ENCODE results near the gene OGFOD2.

OGFOD2 gene

DNA sequence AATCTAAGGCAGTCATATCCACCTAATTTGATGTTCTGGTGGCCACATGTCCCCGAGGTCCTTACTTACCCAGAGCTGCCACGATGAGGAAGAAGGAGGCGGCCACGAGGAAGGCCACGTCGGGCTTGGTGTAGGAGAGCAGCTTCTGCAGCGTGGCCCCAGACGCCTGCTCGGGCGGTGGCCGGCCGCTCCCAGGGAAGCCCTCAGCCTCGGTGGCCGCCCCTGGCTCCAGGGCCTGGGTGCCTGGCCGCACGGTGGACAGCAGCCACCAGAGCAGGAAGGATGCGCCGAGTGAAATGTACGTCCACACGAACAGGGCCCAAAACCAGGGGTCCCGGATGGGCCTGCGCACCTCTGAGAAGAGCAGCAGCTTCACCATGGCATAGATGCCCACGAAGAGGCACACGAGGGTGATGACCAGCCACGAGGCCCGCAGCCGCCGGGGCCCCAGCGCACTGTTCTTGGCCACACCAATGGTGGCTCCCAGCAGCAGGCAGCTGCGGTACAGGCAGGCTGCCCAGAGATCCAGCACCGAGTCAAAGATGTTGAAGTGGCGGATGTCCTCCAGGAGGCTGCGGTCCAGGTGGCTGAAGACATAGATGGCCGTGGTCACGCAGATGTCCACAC lies 15.4 kb upstream of the OGFOD2 start:
- H2AFZ ChIP-seq (ENCODE audit: low read depth, low read length): no peak overlapping the region
- H3K4me1 ChIP-seq (ENCODE audit: insufficient read depth, low read length): peaks cover 2% of the 10 kb centered on the region
- H3K9me3 ChIP-seq (ENCODE audit: low read length): no peaks in the 10 kb centered on the region
- no peak overlapping the region for H3K4me3 ChIP-seq (ENCODE audit: low read length)
- H3K36me3 ChIP-seq (ENCODE audit: insufficient read depth, low read length): peaks cover 4% of the 10 kb centered on the region
- H3K27me3 ChIP-seq (ENCODE audit: insufficient read depth, low read length): no peaks in the 10 kb centered on the region

DNA sequence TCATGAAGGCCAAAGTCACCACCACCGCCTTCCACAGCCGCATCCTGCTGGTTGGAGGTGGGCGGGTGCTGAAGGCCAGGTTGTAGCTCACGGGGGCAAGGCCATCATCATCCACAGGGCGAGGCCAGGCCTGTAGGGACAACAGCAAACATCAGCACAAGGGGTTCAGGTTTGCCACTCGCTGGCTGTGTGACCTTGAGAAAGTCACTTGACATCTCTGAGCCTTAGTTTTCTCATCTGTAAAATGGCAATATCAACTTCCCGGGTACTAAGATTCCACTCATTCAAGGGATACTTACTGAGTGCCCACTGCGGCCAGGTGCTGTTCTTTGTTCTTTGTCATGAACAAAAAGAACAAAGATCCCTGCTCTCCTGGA lies 14.9 kb upstream of the OGFOD2 start:
- H3K4me1 ChIP-seq (ENCODE audit: insufficient read depth, low read length): peaks cover 7% of the 10 kb centered on the region
- H3K27me3 ChIP-seq (ENCODE audit: insufficient read depth, low read length): no peaks in the 10 kb centered on the region
- no peak overlapping the region for H3K4me3 ChIP-seq (ENCODE audit: low read length)
- peaks cover 4% of the 10 kb centered on the region for H3K36me3 ChIP-seq (ENCODE audit: insufficient read depth, low read length)
- no peaks in the 10 kb centered on the region for H3K9me3 ChIP-seq (ENCODE audit: low read length)
- no peak overlapping the region for H2AFZ ChIP-seq (ENCODE audit: low read depth, low read length)

DNA sequence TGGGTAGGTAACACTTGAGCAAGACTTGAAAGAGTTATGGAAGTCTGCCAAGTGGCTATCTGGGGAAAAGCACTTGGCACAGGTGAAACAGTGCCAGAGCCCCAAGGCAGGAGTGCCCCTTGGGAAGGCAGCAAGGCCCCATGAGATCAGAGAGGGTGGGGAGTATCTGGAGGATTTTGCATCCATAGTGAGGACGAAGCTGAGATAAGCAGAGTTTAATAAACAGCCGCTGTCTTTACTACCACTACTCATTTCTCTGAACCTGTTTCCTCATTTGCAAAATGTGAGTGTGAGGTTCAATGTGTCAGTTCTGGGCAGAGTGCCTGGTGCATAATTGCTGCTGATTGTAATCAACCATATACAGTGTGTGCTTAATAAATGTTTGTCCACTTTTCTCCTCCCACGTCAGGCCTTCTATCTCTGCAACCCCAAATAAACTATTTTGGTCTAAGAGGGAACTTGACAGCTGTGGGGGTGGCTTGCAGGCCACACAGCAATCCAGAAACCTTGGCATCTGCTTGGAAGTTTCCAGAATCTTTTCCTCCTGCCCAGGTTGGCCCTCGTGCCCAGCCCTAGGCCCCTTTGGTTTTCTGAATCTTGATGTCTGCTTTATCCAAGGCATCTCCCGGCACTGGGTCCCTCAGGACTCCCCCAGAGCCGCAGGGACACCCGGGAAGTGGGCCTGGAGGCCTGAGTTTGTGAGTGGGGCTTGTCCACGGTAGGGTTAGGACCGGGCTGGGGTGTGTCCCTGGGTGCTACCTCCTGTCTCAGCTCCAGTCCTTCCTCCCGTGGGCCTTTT lies 13.3 kb upstream of the OGFOD2 start:
- H3K4me3 ChIP-seq (ENCODE audit: low read length): no peak overlapping the region
- H3K36me3 ChIP-seq (ENCODE audit: insufficient read depth, low read length): peaks cover 4% of the 10 kb centered on the region
- H2AFZ ChIP-seq (ENCODE audit: low read depth, low read length): no peak overlapping the region
- no peaks in the 10 kb centered on the region for H3K27me3 ChIP-seq (ENCODE audit: insufficient read depth, low read length)
- H3K9me3 ChIP-seq (ENCODE audit: low read length): no peaks in the 10 kb centered on the region
- peaks cover 10% of the 10 kb centered on the region for H3K4me1 ChIP-seq (ENCODE audit: insufficient read depth, low read length)

DNA sequence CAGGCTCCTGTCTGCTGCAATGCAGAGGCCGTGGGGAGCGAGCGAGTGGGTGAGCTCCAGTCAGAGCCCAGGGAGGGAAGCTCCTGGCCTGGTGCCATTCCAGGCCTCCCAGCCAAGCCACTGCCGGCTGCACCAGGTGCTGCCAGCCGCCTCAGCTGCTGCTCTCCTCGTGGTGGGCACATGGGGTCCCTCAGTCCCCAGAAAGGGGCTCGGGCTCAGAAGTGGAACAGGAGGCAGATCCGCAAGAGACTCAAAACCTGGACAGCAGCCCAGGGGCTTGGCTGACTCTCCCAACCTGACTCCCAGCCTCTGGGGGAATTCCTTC lies 11.1 kb upstream of the OGFOD2 start:
- Histone ChIP-seq H3K27me3 (ENCODE audit: insufficient read depth, low read length) (no peaks in the 10 kb centered on the region), H3K9me3 (ENCODE audit: low read length) (no peaks in the 10 kb centered on the region), H3K36me3 (ENCODE audit: insufficient read depth, low read length) (peaks cover 4% of the 10 kb centered on the region), H3K4me3 (ENCODE audit: low read length) (no peak overlapping the region), H3K4me1 (ENCODE audit: insufficient read depth, low read length) (peaks cover 10% of the 10 kb centered on the region), H2AFZ (ENCODE audit: low read depth, low read length) (no peak overlapping the region)

DNA sequence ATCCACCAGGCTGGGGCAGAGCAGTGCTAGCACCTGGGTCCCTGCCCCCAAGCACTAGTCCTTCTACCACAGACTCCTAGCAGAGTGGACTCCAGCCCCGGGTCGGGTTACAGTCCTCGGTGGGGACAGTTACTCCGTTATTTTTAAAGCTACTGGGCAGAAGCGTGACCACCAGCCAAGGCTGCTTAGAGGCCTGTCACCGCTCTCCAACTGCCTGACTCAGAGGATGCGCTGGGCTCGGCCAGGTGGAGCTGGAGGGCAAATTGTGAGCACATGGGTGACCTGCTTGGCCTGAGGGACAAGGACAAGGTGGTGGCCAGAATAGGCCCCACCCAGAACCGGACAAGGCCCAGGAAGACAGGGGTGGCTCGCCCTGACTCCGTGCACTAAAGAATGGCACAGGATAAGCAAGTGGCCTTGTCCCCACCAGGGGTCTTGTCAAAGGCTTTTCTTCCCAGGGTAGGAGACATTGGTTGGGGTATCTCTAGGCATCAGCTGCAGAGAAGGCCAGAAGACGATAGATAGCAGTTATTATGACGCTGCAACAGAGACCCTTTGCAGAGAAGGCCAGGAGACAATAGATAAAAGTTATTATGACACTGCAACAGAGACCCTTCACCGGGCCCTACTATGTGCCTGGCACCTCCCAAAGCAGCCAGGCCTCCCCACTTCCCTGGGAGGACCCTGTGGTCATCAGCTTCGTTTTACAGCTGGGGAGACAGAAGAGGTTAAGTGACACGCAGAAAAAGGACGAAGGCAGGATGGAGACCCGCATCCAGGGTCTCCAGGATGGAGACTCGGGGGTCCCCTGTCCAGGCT lies 10.4 kb upstream of the OGFOD2 start:
- Histone ChIP-seq H3K27me3 (ENCODE audit: insufficient read depth, low read length) (no peaks in the 10 kb centered on the region), H3K9me3 (ENCODE audit: low read length) (no peaks in the 10 kb centered on the region), H2AFZ (ENCODE audit: low read depth, low read length) (no peak overlapping the region), H3K36me3 (ENCODE audit: insufficient read depth, low read length) (peaks cover 4% of the 10 kb centered on the region), H3K4me1 (ENCODE audit: insufficient read depth, low read length) (peaks cover 10% of the 10 kb centered on the region), H3K4me3 (ENCODE audit: low read length) (peak overlapping the region; percentile 92)

DNA sequence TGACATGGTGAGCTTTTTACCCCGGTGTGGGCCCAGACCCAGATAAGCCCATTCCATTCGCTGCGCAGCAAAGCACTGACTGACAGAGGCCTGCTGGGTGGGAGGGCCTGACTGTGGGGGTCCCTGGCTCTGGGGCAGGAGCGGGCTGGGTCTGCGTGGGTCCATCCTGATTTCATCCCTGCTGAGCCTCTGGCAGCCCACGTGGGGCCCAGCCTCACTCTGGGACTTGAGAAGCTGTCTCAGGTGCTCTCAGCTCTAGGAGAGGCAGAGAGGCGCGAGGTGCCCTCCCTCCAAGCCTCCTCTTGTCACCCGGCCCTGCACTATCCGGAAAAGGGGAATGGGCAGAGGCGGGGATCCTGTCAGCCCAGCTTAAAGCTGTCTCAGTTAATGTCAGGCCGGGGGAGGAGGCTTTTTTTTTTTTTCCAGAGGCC lies 9.7 kb upstream of the OGFOD2 start:
- Histone ChIP-seq H3K27me3 (ENCODE audit: insufficient read depth, low read length) (no peaks in the 10 kb centered on the region), H3K4me3 (ENCODE audit: low read length) (peak overlapping the region; percentile 92), H3K9me3 (ENCODE audit: low read length) (no peaks in the 10 kb centered on the region), H2AFZ (ENCODE audit: low read depth, low read length) (peak overlapping the region; percentile 96), H3K36me3 (ENCODE audit: insufficient read depth, low read length) (peaks cover under 1% of the 10 kb centered on the region), H3K4me1 (ENCODE audit: insufficient read depth, low read length) (peaks cover 10% of the 10 kb centered on the region)

DNA sequence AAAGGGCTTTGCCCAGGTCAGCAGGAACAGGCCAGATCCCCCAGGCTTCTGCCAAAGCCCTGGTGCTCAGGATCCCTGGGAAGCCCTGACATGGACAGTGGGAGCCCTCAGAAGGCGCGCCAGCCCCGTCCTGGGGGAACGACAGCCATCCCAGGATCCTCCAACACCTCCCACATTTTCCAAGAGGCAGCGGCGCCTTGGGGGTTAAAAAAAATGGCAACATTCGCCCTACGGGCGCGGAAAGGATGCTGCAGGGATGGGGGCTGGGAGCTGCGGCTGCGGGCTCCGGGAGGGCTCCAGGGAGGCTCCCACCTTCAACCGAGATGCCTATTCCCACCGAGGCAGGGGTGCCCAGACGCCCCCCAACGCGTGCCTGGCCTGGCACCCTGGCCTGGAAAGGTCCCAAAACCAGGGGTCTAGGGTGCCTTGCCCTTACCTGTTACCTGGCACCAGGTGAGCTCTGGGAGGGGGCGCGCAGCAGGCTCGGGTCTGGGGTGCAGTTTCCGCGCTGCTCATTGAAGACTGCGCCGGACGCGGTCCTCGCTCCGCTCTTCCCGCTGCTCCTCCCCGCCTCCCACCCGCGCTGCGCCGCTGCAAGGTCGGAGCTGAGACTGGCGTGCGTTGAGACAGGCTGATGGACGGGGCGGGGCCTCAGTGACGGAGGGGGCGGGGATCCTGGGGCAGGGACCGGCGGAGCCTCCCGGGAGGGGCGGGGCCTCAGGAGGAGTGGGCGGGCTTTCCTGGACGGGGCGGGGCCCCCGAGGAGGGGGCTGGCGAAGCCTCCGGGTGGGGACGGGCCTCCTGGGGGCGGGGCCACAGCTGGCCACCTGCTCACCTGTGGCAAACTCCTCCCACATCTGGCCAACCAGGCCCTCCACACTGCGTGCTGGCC lies 8.9 kb upstream of the OGFOD2 start, which contains the start of gene ABCB9:
Gene ABCB9, minus strand, starts transcription at position 613 of the 892 bp plus-strand sequence. CDS start 6,228 bp downstream, outside the sequence.
- peak within 1 kb of the TSS; percentile 92 for H3K4me3 ChIP-seq (ENCODE audit: low read length)
- peaks cover 10% of the 10 kb centered on the region for H3K4me1 ChIP-seq (ENCODE audit: insufficient read depth, low read length)
- no peaks in the 10 kb centered on the region for H3K27me3 ChIP-seq (ENCODE audit: insufficient read depth, low read length)
- H2AFZ ChIP-seq (ENCODE audit: low read depth, low read length): peak within 1 kb of the TSS; percentile 96
- H3K36me3 ChIP-seq (ENCODE audit: insufficient read depth, low read length): no peaks in the 10 kb centered on the region
- no peaks in the 10 kb centered on the region for H3K9me3 ChIP-seq (ENCODE audit: low read length)

DNA sequence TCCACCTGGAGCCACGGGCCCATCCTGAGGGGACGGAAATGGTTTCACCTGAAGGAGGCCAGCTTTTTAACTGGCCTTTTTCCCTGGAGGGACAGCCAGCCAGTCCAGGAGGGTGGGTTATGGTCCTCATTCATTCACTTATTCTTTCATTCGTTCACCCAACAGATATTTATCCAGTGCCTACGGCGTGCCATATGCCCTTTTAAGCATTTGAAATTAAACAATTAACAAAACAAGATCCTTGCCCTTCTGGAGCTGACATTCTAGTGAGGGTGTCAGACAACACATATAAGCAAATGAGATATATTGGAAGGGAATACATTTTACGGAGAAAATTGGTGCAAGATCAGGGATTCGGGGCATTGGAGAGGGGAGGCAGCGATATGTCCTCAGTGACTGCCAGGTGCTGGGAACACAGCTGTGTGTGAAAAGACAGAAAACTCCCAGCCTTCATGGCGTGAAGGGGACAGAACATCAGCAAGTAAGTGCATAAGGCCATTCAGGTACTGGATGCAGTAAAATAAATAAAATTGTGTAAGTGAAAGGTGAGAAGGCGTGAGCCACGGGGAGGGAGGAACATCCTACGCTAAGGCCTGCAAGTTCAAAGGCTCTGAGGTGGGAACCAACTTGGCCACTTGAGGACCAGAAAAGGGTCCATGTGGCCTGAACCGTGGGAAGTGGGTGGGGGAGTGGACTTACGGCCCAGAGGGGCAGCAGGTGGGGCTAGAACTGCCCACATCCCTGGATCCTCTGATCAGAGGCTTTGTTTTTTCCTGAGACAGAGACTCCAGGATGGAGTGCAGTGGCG lies 8.1 kb upstream of the OGFOD2 start:
- Histone ChIP-seq H3K4me1 (ENCODE audit: insufficient read depth, low read length) (peaks cover 10% of the 10 kb centered on the region), H3K9me3 (ENCODE audit: low read length) (no peaks in the 10 kb centered on the region), H3K36me3 (ENCODE audit: insufficient read depth, low read length) (no peaks in the 10 kb centered on the region), H3K27me3 (ENCODE audit: insufficient read depth, low read length) (no peaks in the 10 kb centered on the region), H2AFZ (ENCODE audit: low read depth, low read length) (no peak overlapping the region), H3K4me3 (ENCODE audit: low read length) (peak overlapping the region; percentile 17)

DNA sequence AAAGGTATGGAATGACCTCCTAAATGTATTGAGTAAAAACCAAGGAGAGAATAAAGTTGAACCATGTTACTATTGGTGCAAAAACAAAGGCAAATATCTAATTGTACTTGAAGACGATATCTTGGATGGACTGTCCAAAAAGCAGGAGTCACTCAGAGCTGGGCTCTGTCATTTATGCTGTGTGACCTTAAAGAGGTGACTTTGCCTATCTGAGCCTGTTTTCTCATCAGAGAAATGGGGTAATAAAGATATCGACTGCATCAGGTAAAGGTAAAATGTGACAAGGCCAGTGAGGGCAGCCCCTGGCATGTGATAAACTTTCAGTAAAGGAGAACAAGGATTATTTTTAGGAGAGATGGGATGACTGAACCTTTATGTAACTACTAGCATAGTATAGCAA lies 6.9 kb upstream of the OGFOD2 start:
- Histone ChIP-seq H2AFZ (ENCODE audit: low read depth, low read length) (no peak overlapping the region), H3K27me3 (ENCODE audit: insufficient read depth, low read length) (no peaks in the 10 kb centered on the region), H3K9me3 (ENCODE audit: low read length) (no peaks in the 10 kb centered on the region), H3K4me3 (ENCODE audit: low read length) (no peak overlapping the region), H3K4me1 (ENCODE audit: insufficient read depth, low read length) (peaks cover 10% of the 10 kb centered on the region), H3K36me3 (ENCODE audit: insufficient read depth, low read length) (no peaks in the 10 kb centered on the region)

DNA sequence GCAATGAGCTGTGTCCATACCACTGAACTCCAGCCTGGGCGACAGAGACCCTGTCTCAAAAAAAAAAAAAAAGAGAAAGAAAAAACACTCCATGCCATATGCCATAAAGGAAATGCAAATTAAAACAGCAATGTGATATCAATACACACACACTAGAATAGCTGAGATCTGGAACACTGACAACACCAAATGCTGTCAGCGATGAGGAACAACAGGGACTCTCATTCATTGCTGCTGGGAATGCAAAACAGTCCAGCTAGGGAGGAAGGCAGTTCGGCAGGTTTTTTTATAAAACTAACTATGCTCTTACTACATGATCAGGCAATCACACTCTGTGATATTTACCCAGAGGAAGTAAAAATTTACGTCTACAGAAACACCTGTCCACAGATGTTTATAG lies 5.4 kb upstream of the OGFOD2 start:
- Histone ChIP-seq H3K27me3 (ENCODE audit: insufficient read depth, low read length) (no peaks in the 10 kb centered on the region), H3K9me3 (ENCODE audit: low read length) (no peaks in the 10 kb centered on the region), H2AFZ (ENCODE audit: low read depth, low read length) (no peak overlapping the region), H3K4me1 (ENCODE audit: insufficient read depth, low read length) (peaks cover 11% of the 10 kb centered on the region), H3K4me3 (ENCODE audit: low read length) (no peak overlapping the region), H3K36me3 (ENCODE audit: insufficient read depth, low read length) (no peaks in the 10 kb centered on the region)

DNA sequence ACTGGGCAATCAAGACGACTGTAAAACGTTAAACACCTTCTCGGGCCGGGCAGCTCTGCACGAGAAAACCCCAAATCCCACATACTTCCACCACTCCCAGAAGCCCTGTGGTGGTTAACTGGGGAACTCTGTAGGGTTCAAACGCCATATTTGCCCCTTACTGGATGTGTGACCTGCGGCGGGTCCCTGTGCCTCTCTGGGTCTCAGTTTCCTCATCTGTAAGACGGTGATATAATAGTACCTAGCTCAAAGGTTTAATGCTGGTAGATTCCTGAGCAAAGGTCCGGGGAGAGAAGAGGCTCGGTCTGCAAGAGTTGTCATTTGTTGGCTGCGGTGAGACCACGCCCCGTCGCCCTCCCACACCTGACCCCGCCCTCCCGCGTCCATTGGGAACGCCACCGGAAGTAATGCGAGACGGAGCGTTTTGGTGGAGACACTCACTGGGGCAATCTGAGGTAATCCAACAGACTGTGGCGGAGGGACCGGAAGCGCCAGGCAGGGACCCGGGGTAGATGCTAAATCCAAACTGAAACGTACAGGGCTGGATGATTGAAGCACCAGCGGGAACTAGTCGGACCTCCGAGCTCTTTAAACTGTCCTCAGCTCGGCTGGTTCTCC lies 661 bp upstream of the OGFOD2 start:
- peaks cover 11% of the 10 kb centered on the region for H3K36me3 ChIP-seq (ENCODE audit: insufficient read depth, low read length)
- H3K4me3 ChIP-seq (ENCODE audit: low read length): peak overlapping the region; percentile 87
- H3K4me1 ChIP-seq (ENCODE audit: insufficient read depth, low read length): peaks cover 22% of the 10 kb centered on the region
- H3K9me3 ChIP-seq (ENCODE audit: low read length): no peaks in the 10 kb centered on the region
- peak overlapping the region; percentile 100 for H2AFZ ChIP-seq (ENCODE audit: low read depth, low read length)
- H3K27me3 ChIP-seq (ENCODE audit: insufficient read depth, low read length): no peaks in the 10 kb centered on the region

Measured in neuron (in vitro differentiated cells).